Brain microvascular endothelial cell (primary cell): ENCODE results near the gene TSPAN7.

Source experiments
- DNase-seq: peaks from one replicate; pipeline ENCODE4 v3.0.0-alpha.2; 2020
- H3K27ac ChIP-seq: fragments of 250-450 bp; sonication (Bioruptor Pico); 2 replicates; pipeline ENCODE4 v1.5.1; 2020; ENCODE audit warnings: mild to moderate bottlenecking, moderate library complexity
- H3K27me3 ChIP-seq: fragments of 250-450 bp; sonication (Bioruptor Pico); replicated peaks from 2 replicates; pipeline ENCODE4 v1.5.1; 2020; ENCODE audit warnings: mild to moderate bottlenecking
- H3K36me3 ChIP-seq: fragments of 250-450 bp; sonication (Bioruptor Pico); replicated peaks from 2 replicates; pipeline ENCODE4 v1.5.1; 2020; ENCODE audit warnings: mild to moderate bottlenecking
- H3K4me3 ChIP-seq: 2 replicates; pipeline ENCODE4 v1.5.1; 2011; ENCODE audit warnings: low read depth, mild to moderate bottlenecking, control low read depth, low read length, moderate library complexity
- in situ Hi-C: cut with HindIII; loops from 2 replicates; pipeline ENCODE4 v1.10.0; 2017; ENCODE audit warnings: low sequenced_read_pairs, low pct_ligation_motif_present
- TF ChIP-seq, protein P1 (sequence below): IDR thresholded peaks from 2 replicates; pipeline ENCODE4 v1.5.1; 2011; ENCODE audit warnings: low read depth, mild to moderate bottlenecking, moderate library complexity, low read length, control low read depth, inconsistent platforms; ENCODE audit errors: missing control alignments

Gene TSPAN7

GRCh38 chrX:38646129-38646528 is 84.8 kb downstream of the TSPAN7 start:
- in situ Hi-C loops: no loop called here
- H3K27me3 ChIP-seq: no peaks in the 10 kb centered on the region
- no peak for DNase-seq
- H3K27ac ChIP-seq: no peak overlapping the region
- TF ChIP-seq, protein P1, sequence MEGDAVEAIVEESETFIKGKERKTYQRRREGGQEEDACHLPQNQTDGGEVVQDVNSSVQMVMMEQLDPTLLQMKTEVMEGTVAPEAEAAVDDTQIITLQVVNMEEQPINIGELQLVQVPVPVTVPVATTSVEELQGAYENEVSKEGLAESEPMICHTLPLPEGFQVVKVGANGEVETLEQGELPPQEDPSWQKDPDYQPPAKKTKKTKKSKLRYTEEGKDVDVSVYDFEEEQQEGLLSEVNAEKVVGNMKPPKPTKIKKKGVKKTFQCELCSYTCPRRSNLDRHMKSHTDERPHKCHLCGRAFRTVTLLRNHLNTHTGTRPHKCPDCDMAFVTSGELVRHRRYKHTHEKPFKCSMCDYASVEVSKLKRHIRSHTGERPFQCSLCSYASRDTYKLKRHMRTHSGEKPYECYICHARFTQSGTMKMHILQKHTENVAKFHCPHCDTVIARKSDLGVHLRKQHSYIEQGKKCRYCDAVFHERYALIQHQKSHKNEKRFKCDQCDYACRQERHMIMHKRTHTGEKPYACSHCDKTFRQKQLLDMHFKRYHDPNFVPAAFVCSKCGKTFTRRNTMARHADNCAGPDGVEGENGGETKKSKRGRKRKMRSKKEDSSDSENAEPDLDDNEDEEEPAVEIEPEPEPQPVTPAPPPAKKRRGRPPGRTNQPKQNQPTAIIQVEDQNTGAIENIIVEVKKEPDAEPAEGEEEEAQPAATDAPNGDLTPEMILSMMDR: no peak
- H3K36me3 ChIP-seq: no peaks in the 10 kb centered on the region
- no peak overlapping the region for H3K4me3 ChIP-seq

GRCh38 chrX:38649221-38649620 is 87.9 kb downstream of the TSPAN7 start:
- TF ChIP-seq, protein P1: no peak
- no peak for DNase-seq
- H3K4me3 ChIP-seq: no peak overlapping the region
- H3K27ac ChIP-seq: no peak overlapping the region
- H3K27me3 ChIP-seq: no peaks in the 10 kb centered on the region
- in situ Hi-C loops: no loop called here
- no peaks in the 10 kb centered on the region for H3K36me3 ChIP-seq

GRCh38 chrX:38649674-38650647 is 88.6 kb downstream of the TSPAN7 start:
- no peaks in the 10 kb centered on the region for H3K27me3 ChIP-seq
- DNase-seq: no peak
- no peak overlapping the region for H3K27ac ChIP-seq
- H3K36me3 ChIP-seq: no peaks in the 10 kb centered on the region
- TF ChIP-seq, protein P1: no peak
- H3K4me3 ChIP-seq: no peak overlapping the region
- in situ Hi-C loops: no loop called here

- Histone ChIP-seq H3K27ac (no peak overlapping the region), H3K36me3 (no peaks in the 10 kb centered on the region), H3K4me3 (no peak overlapping the region), H3K27me3 (no peaks in the 10 kb centered on the region)
- no peak for DNase-seq
- in situ Hi-C loops: no loop called here
- TF ChIP-seq, protein P1: no peak
Observed at GRCh38 chrX:38651625-38652601, 90.6 kb downstream of the TSPAN7 start.

- Histone ChIP-seq H3K27me3 (no peaks in the 10 kb centered on the region), H3K4me3 (no peak overlapping the region), H3K36me3 (no peaks in the 10 kb centered on the region), H3K27ac (no peak overlapping the region)
- in situ Hi-C loops: no loop called here
- TF ChIP-seq, protein P1: no peak
- DNase-seq: no peak
Observed at GRCh38 chrX:38652934-38653442, 91.6 kb downstream of the TSPAN7 start.
